ENCODE measurements around the gene U2AF1. TPM values are rescaled to one million over a fixed set of nuclear protein-coding genes. Genes with fewer than 3 reads are reported as not detected.
"Not testable (repeated sequence)": the region's sequence is repeated elsewhere in the genome, so short reads cannot be mapped to it uniquely, and the experiment has no call there.

The U2AF1 gene
- total RNA-seq, 2 experiments from 2014 or later, result 11.3 to 17.2 TPM

GRCh38 chr21:43082587-43083300 lies 24.6 kb downstream of the U2AF1 start:
- CTCF ChIA-PET, POLR2A ChIA-PET: not testable (repeated sequence)

GRCh38 chr21:43076643-43077042 lies 30.7 kb downstream of the U2AF1 start:
- POLR2A ChIA-PET, CTCF ChIA-PET: not testable (repeated sequence)

GRCh38 chr21:43076023-43076637 lies 31.2 kb downstream of the U2AF1 start:
- CTCF ChIA-PET, POLR2A ChIA-PET: not testable (repeated sequence)

GRCh38 chr21:43075170-43076022 lies 32.0 kb downstream of the U2AF1 start, which contains the start of gene CBS:
CBS (minus strand) TSS chr21:43075835; CDS start chr21:43072193, 3,642 bp downstream.
- CTCF ChIA-PET, POLR2A ChIA-PET: not testable (repeated sequence)

GRCh38 chr21:43074401-43075169 lies 32.8 kb downstream of the U2AF1 start:
- CTCF ChIA-PET, result not testable (repeated sequence)

GRCh38 chr21:43072742-43073141 lies 34.6 kb downstream of the U2AF1 start:
- POLR2A ChIA-PET, CTCF ChIA-PET: not testable (repeated sequence)

More at GRCh38 chr21:43074401-43075169, 32.8 kb downstream of the U2AF1 start:
- POLR2A ChIA-PET, result not testable (repeated sequence)

GRCh38 chr21:43069682-43070081 lies 37.7 kb downstream of the U2AF1 start:
- POLR2A ChIA-PET, CTCF ChIA-PET: not testable (repeated sequence)

- CTCF ChIA-PET, POLR2A ChIA-PET: not testable (repeated sequence)
These were observed 39.3 kb downstream of the U2AF1 start for GRCh38 chr21:43068065-43068464.

GRCh38 chr21:43066690-43067089 lies 40.7 kb downstream of the U2AF1 start:
- CTCF ChIA-PET, POLR2A ChIA-PET: not testable (repeated sequence)

GRCh38 chr21:43065991-43066390 lies 41.4 kb downstream of the U2AF1 start:
- POLR2A ChIA-PET, CTCF ChIA-PET: not testable (repeated sequence)

GRCh38 chr21:43064265-43064917 lies 43.0 kb downstream of the U2AF1 start:
- POLR2A ChIA-PET, CTCF ChIA-PET: not testable (repeated sequence)

- POLR2A ChIA-PET, CTCF ChIA-PET: not testable (repeated sequence)
These were observed 44.3 kb downstream of the U2AF1 start for GRCh38 chr21:43062955-43063664.

GRCh38 chr21:43053112-43053511 lies 54.3 kb downstream of the U2AF1 start:
- CTCF ChIA-PET, POLR2A ChIA-PET: not testable (repeated sequence)

GRCh38 chr21:43045876-43046821 lies 61.2 kb downstream of the U2AF1 start:
- POLR2A ChIA-PET, result not testable (repeated sequence)

GRCh38 chr21:43045165-43045875 lies 62.0 kb downstream of the U2AF1 start:
- CTCF ChIA-PET, POLR2A ChIA-PET: not testable (repeated sequence)

More at GRCh38 chr21:43045876-43046821, 61.2 kb downstream of the U2AF1 start:
- CTCF ChIA-PET, result not testable (repeated sequence)

GRCh38 chr21:43044547-43044946 lies 62.8 kb downstream of the U2AF1 start:
- POLR2A ChIA-PET, result not testable (repeated sequence)

GRCh38 chr21:43043291-43043690 lies 64.1 kb downstream of the U2AF1 start:
- POLR2A ChIA-PET, CTCF ChIA-PET: not testable (repeated sequence)

More at GRCh38 chr21:43044547-43044946, 62.8 kb downstream of the U2AF1 start:
- CTCF ChIA-PET, result not testable (repeated sequence)
